HEK293T (cell line): ENCODE measurements around the gene HNRNPF.

ENCODE experiments used
- CTBP1 ChIP-seq: fragments of 450-650 bp; IDR thresholded peaks from 2 replicates; pipeline ENCODE4 v1.6.1; 2016; ENCODE audit warnings: borderline replicate concordance
- FOXK2 ChIP-seq: fragments of 450-650 bp; IDR thresholded peaks from 2 replicates; pipeline ENCODE4 v1.6.1; 2016; ENCODE audit warnings: mild to moderate bottlenecking
- L3MBTL2 ChIP-seq: fragments of 450-650 bp; conservative IDR thresholded peaks from 2 replicates; pipeline ENCODE4 v1.6.1; 2016; ENCODE audit warnings: mild to moderate bottlenecking
- NFRKB ChIP-seq: fragments of 450-650 bp; IDR thresholded peaks from 2 replicates; pipeline ENCODE4 v1.6.1; 2016; ENCODE audit warnings: mild to moderate bottlenecking, moderate library complexity

- TF ChIP-seq CTBP1 (no peak), FOXK2 (no peak), NFRKB (no peak), L3MBTL2 (no peak)
These were observed 17.5 kb downstream of the HNRNPF start for GRCh38 chr10:43391496-43391895.
